Loucy (cell line): ENCODE results near the gene PRR18.
A peak's percentile ranks its signal among the peaks of the same experiment; 100 is the strongest.

Experiments
- H2AFZ ChIP-seq: fragments of 200-600 bp; sonication (generic); 2 replicates; pipeline ENCODE4 v1.6.0; 2016; ENCODE audit warnings: antibody characterized with exemption, mild to moderate bottlenecking, low read length, moderate library complexity
- H3F3A ChIP-seq: fragments of 200-600 bp; 2 replicates; pipeline ENCODE4 v1.6.0; 2016; ENCODE audit warnings: antibody characterized with exemption, low read depth, mild to moderate bottlenecking
- H3K27me3 ChIP-seq: fragments of 200-600 bp; sonication (generic); 2 replicates; pipeline ENCODE4 v1.6.1; 2014; ENCODE audit warnings: low read length, mild to moderate bottlenecking; ENCODE audit not compliant: insufficient read depth, poor library complexity, severe bottlenecking
- H3K36me3 ChIP-seq: fragments of 200-600 bp; sonication (generic); 2 replicates; pipeline ENCODE4 v1.6.1; 2016; ENCODE audit warnings: low read length; ENCODE audit not compliant: insufficient read depth
- H3K4me1 ChIP-seq: fragments of 200-600 bp; sonication (generic); 2 replicates; pipeline ENCODE4 v1.5.1; 2014; ENCODE audit warnings: low read length, mild to moderate bottlenecking; ENCODE audit not compliant: insufficient read depth, poor library complexity, severe bottlenecking
- H3K4me2 ChIP-seq: fragments of 200-600 bp; sonication (generic); 2 replicates; pipeline ENCODE4 v1.6.0; 2014; ENCODE audit warnings: antibody characterized with exemption, low read length, low read depth, mild to moderate bottlenecking; ENCODE audit not compliant: poor library complexity, severe bottlenecking
- H3K4me3 ChIP-seq: fragments of 200-600 bp; sonication (generic); 2 replicates; pipeline ENCODE4 v1.5.1; 2014; ENCODE audit warnings: low read length, mild to moderate bottlenecking, mixed read lengths; ENCODE audit not compliant: poor library complexity, severe bottlenecking
- H3K79me2 ChIP-seq: fragments of 200-600 bp; sonication (generic); 2 replicates; pipeline ENCODE4 v1.6.1; 2014; ENCODE audit warnings: low read length; ENCODE audit not compliant: insufficient read depth
- H3K9ac ChIP-seq: fragments of 200-600 bp; sonication (generic); 2 replicates; pipeline ENCODE4 v1.6.0; 2014; ENCODE audit warnings: mild to moderate bottlenecking, low read depth, low read length, moderate library complexity; ENCODE audit not compliant: poor library complexity, severe bottlenecking
- H3K9me2 ChIP-seq: fragments of 200-600 bp; sonication (generic); replicated peaks from 2 replicates; pipeline ENCODE4 v1.6.1; 2016; ENCODE audit warnings: low read depth, low read length, mixed read lengths
- H3K9me3 ChIP-seq: fragments of 200-600 bp; sonication (generic); 2 replicates; pipeline ENCODE4 v1.6.1; 2014; ENCODE audit warnings: mild to moderate bottlenecking, antibody characterized with exemption, low read length, low read depth; ENCODE audit not compliant: insufficient read depth
- H4K20me1 ChIP-seq: fragments of 200-600 bp; sonication (generic); 2 replicates; pipeline ENCODE4 v1.6.0; 2014; ENCODE audit warnings: antibody characterized with exemption, low read length, mild to moderate bottlenecking; ENCODE audit not compliant: insufficient read depth, poor library complexity, severe bottlenecking
- CTCF ChIP-seq: fragments of 200-600 bp; sonication (generic); conservative IDR thresholded peaks from 2 replicates; pipeline ENCODE4 v1.5.1; 2014; ENCODE audit warnings: mild to moderate bottlenecking, antibody characterized with exemption, low read length
- EZH2phosphoT487 ChIP-seq: fragments of 200-600 bp; IDR thresholded peaks from 2 replicates; pipeline ENCODE4 v1.6.1; 2018; ENCODE audit warnings: antibody characterized with exemption, mild to moderate bottlenecking, moderate library complexity, borderline replicate concordance

Gene PRR18

DNA sequence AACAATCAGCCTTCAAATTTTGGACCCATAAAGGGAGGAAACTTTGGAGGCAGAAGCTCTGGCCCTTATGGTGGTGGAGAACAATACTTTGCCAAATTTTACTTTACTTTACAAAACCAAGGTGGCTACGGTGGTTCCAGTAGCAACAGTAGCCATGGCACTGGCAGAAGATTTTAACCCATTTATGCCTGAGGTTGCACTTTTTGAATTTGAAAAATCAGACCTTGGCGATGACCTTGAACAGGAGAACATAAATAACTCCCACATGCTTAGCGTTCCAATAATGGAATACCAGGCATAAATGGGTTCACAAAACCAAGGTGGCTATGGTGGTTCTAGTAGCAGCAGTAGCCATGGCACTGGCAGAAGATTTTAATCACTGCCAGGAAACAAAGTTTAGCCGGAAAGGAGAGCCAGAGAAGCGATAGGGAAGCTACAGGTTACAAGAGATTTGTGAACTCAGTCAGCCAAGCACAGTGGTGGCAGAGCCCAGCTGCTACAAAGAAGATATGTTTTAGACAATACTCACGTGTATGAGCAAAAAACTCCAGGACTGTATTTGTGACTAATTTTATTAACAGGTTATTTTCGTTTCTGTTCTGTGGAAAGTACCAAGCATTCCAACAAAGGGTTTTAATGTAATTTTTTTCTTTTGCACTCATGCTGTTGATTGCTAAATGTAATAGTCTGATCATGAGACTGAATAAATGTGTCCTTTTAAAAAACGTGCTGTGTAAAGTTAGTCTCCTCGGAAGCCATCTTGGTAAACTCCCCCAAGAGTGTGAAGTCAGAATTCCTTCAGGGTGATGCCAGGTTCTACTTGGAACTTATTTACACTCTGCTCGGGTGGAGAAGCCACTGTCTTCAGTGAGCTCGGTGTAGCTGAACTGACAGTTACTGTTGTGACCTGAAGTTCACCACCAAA is 27.4 kb upstream of the PRR18 start:
- peaks cover 97% of the 10 kb centered on the region for H3K79me2 ChIP-seq
- peaks cover 8% of the 10 kb centered on the region; the same call in 1 of the 2 replicates for H3K36me3 ChIP-seq
- H3K4me2 ChIP-seq: no peak overlapping the region
- no peaks in the 10 kb centered on the region for H3K9me2 ChIP-seq
- no peaks in the 10 kb centered on the region for H3K27me3 ChIP-seq
- TF ChIP-seq EZH2phosphoT487 (no peak), CTCF (no peak)
- peaks cover 96% of the 10 kb centered on the region for H3K4me1 ChIP-seq
- H3K9me3 ChIP-seq: no peaks in the 10 kb centered on the region
- H3F3A ChIP-seq: peaks cover 3% of the 10 kb centered on the region; the same call in 1 of the 2 replicates
- peaks cover 75% of the 10 kb centered on the region for H4K20me1 ChIP-seq
- H3K9ac ChIP-seq: no peak overlapping the region
- H3K4me3 ChIP-seq: no peak overlapping the region
- no peak overlapping the region for H2AFZ ChIP-seq

DNA sequence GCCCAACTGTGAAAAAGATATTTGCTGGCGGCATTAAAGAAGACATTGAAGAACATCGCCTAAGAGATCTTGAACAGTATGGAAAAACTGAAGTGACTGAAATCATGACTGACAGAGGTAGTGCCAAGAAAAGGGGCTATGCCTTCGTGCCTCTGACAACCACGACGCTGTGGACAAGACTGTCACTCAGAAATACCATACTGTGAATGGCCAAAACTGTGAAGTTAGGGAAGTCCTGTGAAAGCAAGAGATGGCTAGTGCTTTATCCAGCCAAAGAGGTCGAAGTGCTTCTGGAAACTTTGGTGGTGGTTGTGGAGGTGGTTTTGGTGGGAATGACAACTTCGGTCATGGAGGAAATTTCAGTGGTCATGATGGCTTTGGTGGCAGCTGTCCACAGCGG is 26.7 kb upstream of the PRR18 start:
- Histone ChIP-seq H3K4me3 (no peak overlapping the region), H3K9me3 (no peaks in the 10 kb centered on the region), H3K27me3 (no peaks in the 10 kb centered on the region), H3K9me2 (no peaks in the 10 kb centered on the region), H3K4me2 (no peak overlapping the region), H3K9ac (no peak overlapping the region), H3F3A (peaks cover 3% of the 10 kb centered on the region; the same call in 1 of the 2 replicates), H3K79me2 (peaks cover 96% of the 10 kb centered on the region), H2AFZ (no peak overlapping the region), H3K4me1 (peaks cover 92% of the 10 kb centered on the region), H3K36me3 (peaks cover 8% of the 10 kb centered on the region; the same call in 1 of the 2 replicates), H4K20me1 (peaks cover 75% of the 10 kb centered on the region)
- no peak for TF ChIP-seq EZH2phosphoT487
- TF ChIP-seq CTCF: no peak

DNA sequence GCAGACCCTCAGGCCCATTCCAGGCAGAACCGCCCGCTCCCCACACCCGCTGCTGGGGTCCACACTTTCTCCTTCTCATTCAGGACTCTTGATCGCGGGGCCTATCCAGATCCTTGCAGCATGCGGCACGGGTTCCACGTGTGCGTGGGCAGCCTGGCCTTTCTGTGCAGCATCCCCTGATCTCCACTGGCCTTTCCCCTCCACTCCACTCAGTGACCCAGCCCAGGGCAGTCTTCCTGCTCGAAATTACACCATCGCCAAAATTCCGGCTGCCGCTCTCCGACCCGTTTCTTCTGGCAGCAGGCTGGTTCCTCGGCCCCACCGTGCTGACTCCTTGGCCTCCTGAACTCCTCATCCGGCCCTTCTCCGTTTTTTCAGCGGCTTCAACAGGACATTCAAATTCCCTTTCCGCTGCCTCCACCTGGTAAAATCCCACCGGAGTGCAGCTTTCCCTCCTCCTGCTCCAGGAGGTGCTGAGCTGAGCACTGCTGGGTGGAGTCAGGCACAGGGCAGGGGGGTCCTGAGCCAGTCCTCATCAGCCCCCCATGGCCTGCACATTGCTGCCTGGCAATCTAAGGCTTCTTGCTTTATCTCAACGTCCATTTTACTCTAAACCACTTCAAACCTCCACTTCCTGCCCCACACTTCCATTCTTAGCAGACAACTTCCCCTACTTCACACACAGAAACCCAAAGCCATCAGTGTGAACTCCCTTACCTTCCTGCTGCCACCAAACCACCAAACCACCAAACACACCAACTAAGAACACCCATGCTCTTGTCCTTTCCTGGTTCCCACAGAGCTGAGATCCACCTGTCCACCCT is 25.2 kb upstream of the PRR18 start:
- H3K4me3 ChIP-seq: peak overlapping the region; percentile 75
- TF ChIP-seq CTCF (no peak), EZH2phosphoT487 (no peak)
- no peaks in the 10 kb centered on the region for H3K9me2 ChIP-seq
- peaks cover 95% of the 10 kb centered on the region for H3K79me2 ChIP-seq
- H3K36me3 ChIP-seq: peaks cover 16% of the 10 kb centered on the region; the same call in 1 of the 2 replicates
- no peaks in the 10 kb centered on the region for H3K9me3 ChIP-seq
- H3K4me1 ChIP-seq: peaks cover 77% of the 10 kb centered on the region
- H4K20me1 ChIP-seq: peaks cover 69% of the 10 kb centered on the region
- H3K4me2 ChIP-seq: peak overlapping the region; percentile 91
- peaks cover 3% of the 10 kb centered on the region; the same call in 1 of the 2 replicates for H3F3A ChIP-seq
- H2AFZ ChIP-seq: peak overlapping the region; percentile 23; the same call in 1 of the 2 replicates
- H3K27me3 ChIP-seq: no peaks in the 10 kb centered on the region
- H3K9ac ChIP-seq: peak overlapping the region; percentile 71
